ENCODE measurements around the gene MAN1C1.
A peak's percentile ranks its signal among the peaks of the same experiment; 100 is the strongest.

Gene MAN1C1

GRCh38 chr1:25742316-25742715, 125.7 kb downstream of the MAN1C1 start:
- DNase-seq (ENCODE audit: low spot score), result no peak

GRCh38 chr1:25743164-25744139, 126.9 kb downstream of the MAN1C1 start:
- peak; percentile 76 for DNase-seq (ENCODE audit: low spot score)

- peak; percentile 87 for DNase-seq (ENCODE audit: low spot score)
Measured at GRCh38 chr1:25744140-25744581, 127.6 kb downstream of the MAN1C1 start.

GRCh38 chr1:25744636-25745425, 128.2 kb downstream of the MAN1C1 start:
- DNase-seq (ENCODE audit: low spot score), result no peak

GRCh38 chr1:25746299-25747045, 129.9 kb downstream of the MAN1C1 start:
- DNase-seq (ENCODE audit: low spot score), result no peak

GRCh38 chr1:25747046-25747719, 130.6 kb downstream of the MAN1C1 start:
- DNase-seq (ENCODE audit: low spot score), result no peak

- no peak for DNase-seq (ENCODE audit: low spot score)
Measured at GRCh38 chr1:25748531-25749205, 132.1 kb downstream of the MAN1C1 start.

GRCh38 chr1:25750923-25751605, 134.5 kb downstream of the MAN1C1 start:
- DNase-seq (ENCODE audit: low spot score), result no peak

- DNase-seq (ENCODE audit: low spot score), result no peak
Measured at GRCh38 chr1:25754470-25755181, 138.0 kb downstream of the MAN1C1 start.

- no peak for DNase-seq (ENCODE audit: low spot score)
Measured at GRCh38 chr1:25755475-25756125, 139.0 kb downstream of the MAN1C1 start.

GRCh38 chr1:25756215-25756614, 139.6 kb downstream of the MAN1C1 start:
- DNase-seq (ENCODE audit: low spot score), result no peak

GRCh38 chr1:25757151-25757845, 140.7 kb downstream of the MAN1C1 start:
- no peak for DNase-seq (ENCODE audit: low spot score)

GRCh38 chr1:25757846-25758185, 141.2 kb downstream of the MAN1C1 start:
- DNase-seq (ENCODE audit: low spot score), result no peak

- DNase-seq (ENCODE audit: low spot score), result no peak
Measured at GRCh38 chr1:25758466-25759070, 142.0 kb downstream of the MAN1C1 start.

- no peak for DNase-seq (ENCODE audit: low spot score)
Measured at GRCh38 chr1:25760122-25760719, 143.6 kb downstream of the MAN1C1 start.

GRCh38 chr1:25760871-25761270, 144.3 kb downstream of the MAN1C1 start:
- DNase-seq (ENCODE audit: low spot score), result no peak

- no peak for DNase-seq (ENCODE audit: low spot score)
Measured at GRCh38 chr1:25763493-25763892, 146.9 kb downstream of the MAN1C1 start.

Data from AG20443 (cell line).